Left renal cortex interstitium (tissue), 4 donors: ENCODE measurements around the gene ETV6. TPM values are rescaled to one million over a fixed set of nuclear protein-coding genes. Genes with fewer than 3 reads are reported as not detected.
"Not testable (repeated sequence)": the region's sequence is repeated elsewhere in the genome, so short reads cannot be mapped to it uniquely, and the experiment has no call there.

ENCODE experiments used
- DNase-seq, 4 donors: peaks; one replicate each; pipeline ENCODE4 v3.0.0-alpha.2; 2013; ENCODE audit warnings: low read depth in 4 of 4, low spot score in 2 of 4, missing footprints in 1 of 4
- polyA plus RNA-seq, 4 donors: library from polyadenylated mRNA; unstranded; fragments of 120-200 nt; gene quantifications; one replicate each; pipeline ENCODE4 v1.2.1, GENCODE V29; 2013; ENCODE audit not compliant: insufficient read length in 4 of 4

ETV6 gene
- polyA plus RNA-seq: 10 to 100 TPM; 11.7 to 14.7 (median 14.1) TPM

DNA sequence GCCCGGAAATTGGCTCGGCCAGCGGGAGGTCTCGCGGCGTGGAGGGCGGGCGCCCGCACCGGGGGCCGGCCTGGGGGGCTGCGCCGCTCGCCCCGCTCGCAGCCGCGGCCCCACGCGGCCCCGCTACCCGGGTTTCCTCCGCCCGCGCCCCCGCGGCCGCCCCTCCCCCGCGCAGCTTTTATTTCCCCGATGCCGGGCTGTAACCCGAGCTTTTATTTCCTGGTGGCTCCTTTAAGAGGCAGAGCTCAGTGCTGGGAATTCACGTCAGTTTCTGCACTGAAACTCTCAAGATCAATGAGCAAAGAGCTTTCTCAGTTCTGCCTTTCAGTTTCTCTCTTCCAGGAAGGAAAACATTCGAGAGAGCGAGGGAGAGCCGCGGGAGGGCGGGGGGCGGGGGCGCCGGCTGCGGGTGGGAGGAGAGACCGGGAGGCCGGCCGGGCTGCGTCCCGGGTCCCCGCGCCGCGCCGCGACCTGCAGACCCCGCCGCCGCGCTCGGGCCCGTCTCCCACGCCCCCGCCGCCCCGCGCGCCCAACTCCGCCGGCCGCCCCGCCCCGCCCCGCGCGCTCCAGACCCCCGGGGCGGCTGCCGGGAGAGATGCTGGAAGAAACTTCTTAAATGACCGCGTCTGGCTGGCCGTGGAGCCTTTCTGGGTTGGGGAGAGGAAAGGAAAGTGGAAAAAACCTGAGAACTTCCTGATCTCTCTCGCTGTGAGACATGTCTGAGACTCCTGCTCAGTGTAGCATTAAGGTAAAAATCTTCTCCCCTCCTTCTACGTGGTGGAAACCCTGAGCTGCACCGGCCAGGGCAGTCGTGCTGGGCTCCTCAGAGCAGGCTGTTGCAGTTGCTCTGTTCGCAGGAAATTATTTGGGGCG lies at the start of gene ETV6:
Gene ETV6, plus strand, starts transcription at position 262 of the 873 bp plus-strand sequence. Its CDS starts 454 bp downstream, at position 716.
- DNase-seq: peak; percentile 67 to 80 (median 74)

DNA sequence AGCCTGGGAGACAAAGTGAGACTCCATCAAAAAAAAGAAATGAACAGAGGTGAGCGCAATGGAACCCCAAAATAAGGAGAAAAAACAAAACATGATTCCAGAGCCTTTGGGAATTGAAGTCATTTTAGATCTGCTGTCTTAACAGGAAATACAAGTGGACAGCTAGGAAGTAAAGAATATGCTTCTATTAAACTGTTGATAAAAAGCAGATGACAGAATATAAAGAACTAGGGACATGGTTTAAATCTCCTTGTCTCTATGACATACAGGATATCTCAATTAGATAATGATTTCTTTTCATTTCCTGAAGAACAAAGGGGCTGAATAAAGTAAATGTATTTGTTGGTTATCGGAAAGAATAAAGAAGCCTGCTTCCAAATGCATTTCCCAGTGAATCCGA lies 49.3 kb upstream of the ETV6 start:
- no peak for DNase-seq

DNA sequence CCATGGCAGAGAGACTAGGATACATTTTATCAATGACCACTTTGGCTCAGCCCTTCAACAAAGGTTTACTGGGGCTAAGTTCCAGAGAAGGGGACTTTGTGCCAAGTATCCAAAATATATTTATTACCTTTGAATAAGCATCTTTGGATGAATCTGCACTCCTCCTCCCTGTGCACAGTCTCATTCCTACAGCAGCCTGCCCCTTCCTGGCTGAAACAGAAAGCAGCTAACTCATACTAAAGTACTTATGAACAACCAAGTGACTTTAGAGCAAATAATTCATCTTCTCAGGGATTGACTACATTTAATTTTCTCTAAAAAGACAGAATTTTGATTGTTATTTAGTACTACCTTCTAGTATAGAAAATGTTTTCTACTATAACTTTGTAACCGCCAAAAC lies 47.8 kb upstream of the ETV6 start:
- no peak for DNase-seq

DNA sequence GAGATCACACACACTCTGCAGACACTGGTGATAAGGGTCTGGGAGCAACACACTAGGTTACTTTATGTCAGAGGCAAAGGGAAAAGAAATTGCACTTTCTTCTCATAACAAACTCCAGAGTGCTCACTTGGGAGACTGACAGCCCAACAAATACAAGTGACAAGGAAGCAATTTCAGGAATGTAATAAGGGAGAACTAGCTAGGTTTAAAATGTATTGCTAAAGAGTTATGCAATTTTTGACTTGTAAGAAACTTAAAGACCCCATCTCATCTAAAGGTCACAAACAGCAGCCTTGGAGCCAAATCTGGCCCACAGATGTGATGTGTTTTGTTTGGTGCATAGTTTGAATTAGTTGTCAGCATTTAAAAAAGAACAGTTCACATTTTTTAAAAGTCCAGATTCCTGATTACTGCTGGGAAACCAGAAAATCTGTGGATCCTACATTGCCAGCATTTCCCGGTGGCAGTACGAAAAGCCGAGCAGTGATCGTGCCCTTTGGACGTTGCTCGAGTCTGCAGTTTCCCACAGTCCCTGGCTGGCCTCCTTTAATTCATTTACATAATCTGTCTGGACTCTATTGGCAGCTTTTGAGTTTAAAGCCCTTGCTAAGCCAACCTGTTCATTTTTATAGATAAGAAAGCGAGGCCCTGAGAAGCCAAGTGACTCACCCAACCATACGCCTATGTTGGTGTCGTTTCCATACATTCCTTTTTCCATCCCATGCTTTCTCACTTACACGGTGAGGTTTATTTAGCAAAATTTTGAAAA lies 42.0 kb upstream of the ETV6 start:
- no peak for DNase-seq

DNA sequence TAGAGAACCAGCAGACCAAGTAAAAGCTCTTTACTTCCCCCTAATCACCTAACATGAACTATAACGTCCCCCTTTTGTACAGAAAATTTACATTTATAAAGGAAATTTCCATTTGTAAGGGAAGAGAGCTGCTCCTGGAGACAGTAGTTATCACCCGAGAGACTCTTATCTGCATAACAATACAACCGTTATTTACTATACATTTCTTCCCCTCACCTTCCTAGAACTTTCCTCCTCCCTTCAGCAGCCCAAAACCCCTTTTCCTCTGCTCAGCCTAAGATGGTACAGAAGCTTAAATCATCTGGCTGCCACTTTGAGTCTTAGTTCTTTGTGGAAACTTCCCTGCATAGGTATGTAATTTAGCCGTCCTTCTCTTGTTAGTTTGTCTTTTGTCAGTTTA lies 40.4 kb upstream of the ETV6 start:
- DNase-seq: no peak

DNA sequence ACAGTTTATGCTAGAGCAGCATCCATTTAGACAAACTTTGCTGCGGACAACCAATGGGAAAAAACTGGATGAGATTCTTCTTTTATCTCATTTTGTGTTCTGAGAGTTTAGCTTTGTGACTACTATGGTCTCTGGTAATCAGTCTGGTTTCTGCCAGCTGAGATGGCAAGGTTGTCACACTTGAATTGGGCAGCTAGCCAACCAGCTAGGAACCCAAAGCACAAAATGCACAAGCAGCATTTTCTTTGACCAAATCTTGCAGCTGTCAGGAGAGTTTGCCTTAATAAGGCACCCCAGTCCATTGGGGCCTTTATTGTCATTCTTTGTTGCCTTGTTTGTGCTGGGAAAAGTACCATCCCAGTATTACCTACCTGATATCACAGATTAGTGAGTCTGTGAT lies 34.0 kb upstream of the ETV6 start:
- no peak for DNase-seq

DNA sequence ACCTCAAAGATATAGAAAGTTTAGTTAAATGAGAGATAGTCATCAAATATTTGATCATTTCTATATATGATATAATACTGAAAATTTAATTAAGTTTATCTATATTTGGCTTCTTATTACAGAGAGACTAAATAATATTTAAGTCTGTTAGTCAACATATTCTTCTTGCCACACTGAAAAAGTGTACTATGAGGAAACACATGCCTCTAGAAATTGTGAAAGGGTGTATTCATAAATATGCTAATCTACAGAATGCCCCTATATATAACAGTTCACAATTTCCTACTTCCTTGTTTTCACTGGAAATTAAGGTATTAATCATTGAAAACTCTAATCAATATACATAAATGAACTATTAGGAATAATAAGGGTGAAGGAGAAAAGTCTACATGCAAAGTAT lies 31.4 kb upstream of the ETV6 start:
- no peak for DNase-seq

DNA sequence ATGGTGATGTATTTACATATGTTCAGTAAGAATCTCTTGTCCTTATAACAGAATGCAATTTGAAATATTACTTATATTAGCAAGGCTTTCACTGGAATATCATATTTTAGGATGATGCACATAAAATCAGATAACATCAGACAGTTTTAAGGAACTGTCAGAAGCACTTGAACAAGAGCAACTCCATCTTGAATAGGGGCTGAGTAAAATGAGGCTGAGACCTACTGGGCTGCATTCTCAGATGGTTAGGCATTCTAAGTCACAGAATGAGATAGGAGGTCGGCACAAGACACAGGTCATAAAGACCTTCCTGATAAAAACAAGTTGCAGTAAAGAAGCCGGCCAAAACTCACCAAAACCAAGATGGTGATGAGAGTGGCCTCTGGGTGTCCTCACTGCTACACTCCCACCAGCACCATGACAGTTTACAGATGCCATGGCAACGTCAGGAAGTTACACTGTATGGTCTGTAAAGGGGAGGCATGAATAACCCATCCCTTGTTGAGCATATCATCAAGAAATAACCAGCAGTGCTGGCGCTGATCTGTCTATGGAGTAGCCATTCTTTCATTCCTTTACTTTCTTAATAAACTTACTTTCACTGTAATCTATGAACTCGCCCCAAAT lies 27.6 kb upstream of the ETV6 start:
- DNase-seq: no peak

DNA sequence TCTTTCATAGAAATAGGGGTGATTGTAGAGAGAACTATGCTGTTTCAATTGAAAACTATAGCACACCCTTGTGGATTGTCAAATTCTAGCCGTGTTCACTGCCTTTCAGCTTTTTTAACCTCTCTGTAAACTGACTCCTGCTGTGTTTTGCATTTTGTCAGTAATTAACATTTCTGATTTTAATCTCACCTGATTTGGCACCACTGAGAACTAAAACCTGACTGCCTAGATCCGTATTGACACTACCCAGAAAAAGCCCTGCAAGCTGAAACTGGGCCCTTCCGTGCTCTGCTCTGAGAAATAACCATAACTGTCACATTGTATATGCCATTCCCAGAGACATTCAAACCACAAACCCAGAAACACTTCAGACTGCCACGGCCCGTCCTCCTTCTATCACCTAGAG lies 26.6 kb upstream of the ETV6 start:
- DNase-seq: no peak

DNA sequence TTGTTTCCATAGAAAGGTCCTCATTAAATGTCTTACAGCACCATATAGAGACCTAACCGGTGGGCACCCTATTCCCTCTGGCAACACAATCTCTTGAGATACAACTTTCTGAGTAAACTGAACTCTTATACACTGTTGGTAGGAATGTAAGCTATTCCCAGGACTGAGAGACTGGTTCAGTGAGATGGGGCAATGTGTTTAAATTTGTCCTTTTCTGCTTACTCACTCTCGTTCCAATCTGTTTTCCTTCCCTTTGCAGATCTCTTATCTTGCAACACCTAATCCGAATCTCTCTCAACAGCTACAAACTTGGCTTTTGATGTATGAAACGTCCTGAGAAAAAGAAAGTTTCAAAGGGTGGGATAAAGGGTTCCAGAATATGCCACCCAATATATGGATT lies 26.1 kb upstream of the ETV6 start:
- DNase-seq: no peak

DNA sequence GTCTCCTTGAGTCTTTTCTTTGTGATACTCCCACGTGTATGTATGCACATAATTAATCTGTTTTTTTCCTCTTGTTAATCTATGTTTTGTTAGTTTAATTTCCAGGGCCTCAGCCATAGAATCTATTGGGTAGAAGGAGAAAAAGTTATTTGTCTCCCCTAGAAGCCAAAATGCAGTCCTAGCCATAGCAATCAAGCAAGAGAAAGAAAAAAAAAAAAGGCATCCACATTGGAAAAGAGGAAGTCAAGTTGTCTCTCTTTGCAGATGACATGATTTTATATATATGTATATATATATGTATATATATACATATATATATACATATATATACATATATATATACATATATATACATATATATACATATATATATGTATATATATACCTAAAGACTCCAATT lies 25.4 kb upstream of the ETV6 start:
- DNase-seq: no peak

DNA sequence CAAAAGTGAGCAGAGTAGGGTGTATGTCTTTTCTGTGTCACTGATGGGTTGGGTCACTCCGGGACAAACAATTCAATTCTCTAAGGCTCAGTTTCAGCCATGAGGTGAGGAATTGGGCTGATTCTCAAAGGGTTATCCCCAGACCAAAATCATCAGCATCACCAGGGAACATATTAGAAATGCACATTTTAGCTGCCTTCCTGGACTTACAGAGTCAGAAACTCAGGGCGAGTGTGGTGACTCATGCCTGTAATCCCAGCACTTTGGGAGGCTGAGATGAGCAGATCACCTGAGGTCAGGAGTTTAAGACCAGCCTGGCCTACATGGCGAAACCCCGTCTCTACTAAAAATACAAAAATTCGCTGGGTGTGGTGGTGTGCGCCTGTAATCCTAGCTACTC lies 21.8 kb upstream of the ETV6 start:
- DNase-seq: not testable (repeated sequence)

DNA sequence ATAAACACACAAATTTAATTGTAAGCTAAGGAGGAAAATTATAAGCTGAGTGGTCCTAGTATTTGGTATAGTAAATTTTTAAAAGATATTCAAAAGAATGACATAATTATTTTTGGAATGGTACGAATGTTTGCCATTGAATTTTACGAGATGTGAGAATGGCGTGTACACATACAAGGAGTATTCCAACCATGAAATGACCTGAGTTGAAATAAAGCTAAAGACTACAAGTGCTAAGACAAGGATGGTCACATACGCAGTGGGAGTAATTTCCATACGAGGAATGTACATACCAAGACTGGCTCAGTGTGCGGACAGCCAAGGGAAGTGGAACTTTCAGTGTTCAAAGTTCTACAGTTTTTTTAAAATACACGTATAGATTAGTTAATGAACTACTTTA lies 21.1 kb upstream of the ETV6 start:
- DNase-seq: no peak

DNA sequence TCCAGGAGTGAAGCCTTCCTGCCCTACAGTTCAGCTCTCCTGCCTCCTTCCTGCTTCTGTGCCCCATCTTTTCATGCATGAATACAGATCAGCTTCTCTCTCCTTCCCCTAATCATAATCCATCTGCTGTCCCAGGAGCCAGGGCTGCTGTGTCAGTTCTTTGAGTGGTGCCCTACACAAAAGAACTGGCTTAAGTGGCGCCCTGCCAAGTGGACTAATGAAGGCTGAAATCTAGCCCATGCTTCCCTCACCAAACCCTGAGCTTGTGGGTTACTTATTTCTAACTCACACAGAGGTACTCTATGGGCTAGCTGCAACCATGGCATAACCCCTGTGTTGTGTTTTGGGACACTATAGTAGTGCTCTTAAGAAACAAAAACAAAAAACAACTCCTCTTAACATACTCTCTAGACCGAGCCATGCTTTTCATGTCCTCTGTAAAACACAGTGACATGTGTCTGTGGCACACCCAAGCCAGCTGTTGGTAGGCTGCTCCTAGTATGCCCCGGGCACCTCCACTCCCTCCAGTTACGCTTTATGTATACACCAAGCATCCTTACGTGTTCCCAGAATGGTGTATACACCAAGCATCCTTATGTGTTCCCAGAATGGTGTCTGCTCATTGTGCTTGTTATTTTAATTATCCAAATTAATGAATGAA lies 19.3 kb upstream of the ETV6 start:
- no peak for DNase-seq

DNA sequence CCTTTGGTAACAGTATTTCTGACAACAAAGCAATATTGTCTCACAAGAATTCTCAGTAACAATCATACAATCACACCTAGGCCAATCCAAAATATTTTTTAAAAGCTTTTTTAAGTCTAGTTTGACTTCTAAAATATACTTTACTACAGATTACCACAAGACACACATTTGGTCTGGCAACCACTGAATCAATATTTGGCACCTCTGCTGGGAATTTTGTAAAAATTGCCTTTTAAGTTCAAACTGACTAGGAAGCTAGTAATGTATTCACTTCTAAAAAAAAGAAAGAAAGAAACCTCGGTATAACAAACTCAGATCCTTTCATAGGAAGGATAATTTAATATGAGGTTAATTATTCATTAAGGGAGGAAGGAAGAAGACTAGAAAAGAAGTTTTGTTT lies 18.2 kb upstream of the ETV6 start:
- no peak for DNase-seq

DNA sequence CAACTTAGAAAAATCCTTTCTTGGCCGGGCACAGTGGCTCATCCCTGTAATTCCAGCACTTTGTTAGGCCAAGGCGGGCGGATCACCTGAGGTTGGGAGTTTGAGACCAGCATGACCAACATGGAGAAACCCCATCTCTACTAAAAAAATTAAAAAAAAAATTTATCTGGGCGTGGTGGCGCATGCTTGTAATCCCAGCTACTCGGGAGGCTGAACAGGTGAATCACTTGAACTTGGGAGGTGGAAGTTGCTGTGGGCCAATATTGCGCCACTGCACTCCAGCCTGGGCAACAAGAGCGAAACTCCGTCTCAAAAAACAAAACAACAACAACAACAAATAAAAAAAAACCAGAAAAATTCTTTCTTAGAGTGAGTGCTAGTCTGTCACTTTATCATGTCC lies 17.6 kb upstream of the ETV6 start:
- not testable (repeated sequence) for DNase-seq

DNA sequence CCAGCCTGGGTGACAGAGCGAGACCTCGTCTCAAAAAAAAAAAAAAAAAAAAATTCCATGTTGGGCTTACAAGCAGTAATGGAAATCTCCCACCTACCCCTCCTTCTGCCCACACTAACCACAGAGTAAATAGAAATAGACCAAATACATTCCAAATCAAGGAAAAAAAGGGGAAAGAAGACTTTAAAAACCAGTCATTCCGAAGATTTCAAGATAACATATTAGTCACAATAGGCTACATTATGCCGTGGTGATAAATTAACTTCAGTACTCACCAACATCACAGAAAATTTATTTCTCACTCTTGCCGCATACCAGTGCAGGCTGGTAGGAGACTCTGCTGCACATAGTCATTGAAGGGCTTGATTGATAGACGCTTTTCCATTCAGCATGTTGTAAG lies 15.5 kb upstream of the ETV6 start:
- DNase-seq: no peak

DNA sequence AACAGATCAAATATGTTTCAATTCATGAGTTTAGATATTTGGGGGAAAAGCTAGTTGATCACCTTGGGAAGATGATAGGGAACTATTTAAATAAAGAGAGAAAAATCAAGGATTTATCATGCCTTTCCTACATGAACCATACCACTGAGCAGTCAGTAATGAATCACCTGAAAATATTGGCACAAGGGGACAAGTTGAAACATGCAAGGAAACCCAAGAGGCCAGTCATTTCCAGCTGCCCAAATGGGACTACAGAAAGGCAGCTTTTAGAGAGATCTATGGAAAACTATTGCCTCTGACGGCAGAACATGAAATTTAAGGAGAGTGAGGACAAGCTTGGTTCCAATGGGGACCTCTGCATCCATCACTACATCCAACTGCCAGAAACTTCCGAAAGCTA lies 14.1 kb upstream of the ETV6 start:
- no peak for DNase-seq

DNA sequence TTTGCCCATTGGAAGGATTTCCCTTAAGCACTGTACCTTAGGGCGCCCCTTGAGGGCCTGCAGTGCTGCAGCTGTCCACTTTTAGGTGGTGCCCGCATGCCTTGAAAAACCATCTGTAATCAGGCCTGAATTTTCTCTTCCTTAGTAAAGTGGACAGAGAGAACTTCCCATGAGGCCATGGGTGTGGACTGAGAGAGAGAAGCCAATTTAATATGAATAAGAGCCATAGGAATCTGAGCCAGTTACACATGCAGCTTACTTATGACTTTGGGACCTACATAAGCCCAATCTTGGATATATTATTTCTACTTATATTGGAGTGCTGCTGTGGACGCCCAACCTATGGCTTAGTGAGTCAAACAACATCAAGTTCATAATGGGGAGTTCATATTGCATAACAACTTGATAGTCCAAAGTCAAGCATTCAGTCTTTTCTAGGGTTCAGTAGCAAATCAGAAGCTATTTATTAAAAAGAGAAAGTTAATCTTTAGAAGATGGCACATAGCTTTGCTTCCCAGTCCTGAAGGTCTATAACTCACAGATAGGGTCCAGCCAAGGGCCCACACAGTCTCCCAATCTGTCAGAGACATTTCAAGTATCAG lies 11.1 kb upstream of the ETV6 start:
- DNase-seq: no peak

DNA sequence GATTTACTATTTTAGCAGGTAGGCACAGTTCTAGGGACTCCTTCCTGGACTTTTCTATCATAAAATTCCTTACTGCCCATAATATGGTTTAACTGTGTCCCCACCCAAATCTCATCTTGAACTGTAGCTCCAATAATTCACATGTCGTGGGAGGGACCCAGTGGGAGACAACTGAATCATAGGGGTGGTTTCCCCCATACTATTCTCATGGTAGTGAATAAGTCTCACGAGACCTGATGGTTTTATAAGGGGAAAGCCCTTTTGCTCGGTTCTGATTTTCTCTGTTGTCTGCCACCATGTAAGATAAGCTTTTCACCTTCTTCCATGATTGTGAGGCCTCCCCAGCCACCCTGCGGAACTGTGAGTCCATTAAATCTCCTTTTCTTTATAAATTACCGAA lies 10.0 kb upstream of the ETV6 start:
- DNase-seq: no peak

DNA sequence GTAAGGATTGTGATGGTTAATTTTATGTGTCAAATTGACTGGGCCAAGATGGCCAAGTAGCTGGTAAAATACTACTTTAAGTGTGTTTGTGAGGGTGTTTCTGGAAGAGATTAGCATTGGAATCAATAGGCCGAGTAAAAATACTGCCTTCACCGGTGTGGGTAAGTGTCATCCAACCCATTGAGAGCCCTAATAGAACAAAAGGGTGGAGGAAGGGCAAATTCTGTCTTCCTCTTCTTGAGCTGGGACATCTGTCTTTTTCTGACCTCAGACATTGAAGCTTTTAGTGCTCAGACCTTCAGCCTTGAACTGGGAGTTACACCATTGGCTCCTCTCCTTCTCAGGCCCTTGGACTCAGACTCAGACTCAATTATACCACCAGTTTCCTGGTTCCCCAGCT lies 8.0 kb upstream of the ETV6 start:
- DNase-seq: no peak
